Measurements from ENCODE around the gene ZSCAN22.

The ZSCAN22 gene

DNA sequence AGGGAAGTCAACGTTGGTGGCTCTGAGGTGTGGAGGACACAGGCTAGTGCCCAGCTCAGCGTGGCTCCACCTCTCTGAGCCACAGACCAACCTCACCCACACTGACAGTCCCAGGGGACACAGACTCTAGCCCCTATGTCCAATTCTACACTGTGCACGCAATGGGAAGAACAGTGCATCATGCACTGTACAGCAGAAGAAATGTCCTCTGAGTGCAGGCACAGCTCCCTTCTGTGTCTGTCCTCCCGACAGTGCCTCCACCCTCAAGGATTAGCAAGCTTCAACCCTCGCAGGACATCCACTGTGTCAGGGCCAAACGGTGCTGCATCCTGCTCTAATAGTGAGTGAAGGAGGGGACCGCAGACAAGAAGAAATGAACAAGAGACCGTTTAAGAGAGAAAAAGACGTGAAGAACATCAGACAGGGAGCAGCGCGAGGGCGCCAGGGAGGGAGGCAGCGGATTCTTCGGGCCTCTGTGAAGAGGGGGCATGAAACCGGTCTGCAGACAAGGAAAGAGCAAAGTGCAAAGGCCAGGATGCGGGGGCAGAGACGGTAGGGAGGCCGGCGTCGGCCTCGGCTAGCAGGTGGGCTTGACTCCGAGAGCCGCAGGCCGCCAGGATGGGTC lies 53.4 kb downstream of the ZSCAN22 start:
- DNase-seq = no peak

- peak; percentile 99 for DNase-seq
Measured at GRCh38 chr19:58380662-58381459, 54.1 kb downstream of the ZSCAN22 start, which contains the start of gene ZNF837. Gene ZNF837 (minus strand): TSS chr19:58381030. CDS start chr19:58369332, 11,698 bp downstream.

DNA sequence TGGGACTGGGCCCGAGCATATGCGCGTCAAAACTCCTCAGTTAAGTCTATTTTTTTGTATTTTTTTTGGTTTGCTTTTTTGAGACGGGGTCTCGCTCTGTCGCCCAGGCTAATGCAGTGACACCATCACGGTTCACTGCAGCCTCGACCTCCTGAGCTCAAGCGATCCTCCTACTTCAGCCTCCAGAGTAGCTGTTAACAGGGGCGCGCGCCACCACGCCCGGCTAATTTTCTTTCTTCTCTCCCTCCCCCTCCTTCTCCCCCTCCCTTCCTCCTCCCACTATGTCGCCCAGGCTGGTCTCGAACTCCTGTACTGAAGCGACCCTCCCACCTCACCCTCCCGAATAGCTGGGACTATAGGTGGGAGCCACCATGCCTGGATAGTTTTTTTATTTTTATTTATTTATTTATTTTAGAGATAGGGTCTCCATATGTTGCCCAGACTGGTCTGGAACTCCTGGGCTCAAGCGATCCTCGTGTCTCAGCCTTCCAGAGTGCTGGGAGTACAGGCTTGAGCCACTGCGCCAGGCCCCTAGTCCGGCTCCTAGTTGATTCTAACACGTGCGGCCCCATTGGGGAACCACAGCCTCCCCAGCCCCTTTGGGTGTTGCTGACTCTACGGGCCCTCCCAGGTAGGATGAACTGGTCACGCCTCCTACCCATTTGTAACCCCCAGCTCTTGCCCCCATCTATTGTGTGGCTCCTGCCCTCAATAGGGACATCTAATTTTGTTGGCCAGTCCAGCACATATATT lies 54.8 kb downstream of the ZSCAN22 start:
- DNase-seq = no peak

GRCh38 chr19:58382997-58383603 lies 56.3 kb downstream of the ZSCAN22 start:
- no peak for DNase-seq

- no peak for DNase-seq
Measured at GRCh38 chr19:58385313-58385890, 58.6 kb downstream of the ZSCAN22 start.

GRCh38 chr19:58385891-58386575 lies 59.2 kb downstream of the ZSCAN22 start:
- no peak for DNase-seq

DNA sequence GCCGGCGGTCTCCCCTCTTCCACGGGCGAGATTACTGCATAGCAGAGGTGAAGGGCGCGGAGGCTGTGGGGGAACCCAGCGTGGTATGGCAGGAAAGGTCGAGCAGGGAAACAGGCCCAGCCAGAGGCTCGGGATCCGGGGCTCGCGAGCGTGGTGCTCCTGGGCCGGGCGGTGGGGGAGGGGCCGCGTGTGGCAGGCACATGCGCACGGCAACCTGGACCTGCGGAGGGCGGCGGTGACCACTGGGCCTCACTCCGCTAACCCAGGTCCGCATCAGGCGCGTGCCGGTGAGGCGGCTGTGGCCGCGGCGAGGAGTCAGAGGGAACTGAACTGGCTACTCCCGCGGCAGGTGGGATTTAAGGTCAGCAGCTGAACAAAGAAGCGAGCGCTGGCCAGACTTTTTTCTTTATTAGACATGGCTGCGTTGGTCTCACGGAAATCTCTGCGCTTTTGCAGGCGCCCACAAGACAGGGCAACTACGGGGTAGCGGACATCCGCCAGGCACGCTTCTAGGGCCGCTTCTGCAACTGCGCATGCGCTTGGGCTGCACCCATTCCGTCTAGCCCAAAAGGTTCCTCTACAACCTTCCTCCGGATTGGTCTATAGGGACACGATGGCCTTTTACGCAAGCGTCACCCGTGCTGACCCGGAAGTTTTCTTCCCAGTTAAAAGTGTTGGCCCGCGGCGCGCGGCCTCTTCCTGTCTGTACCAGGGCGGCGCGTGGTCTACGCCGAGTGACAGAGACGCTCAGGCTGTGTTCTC lies 60.0 kb downstream of the ZSCAN22 start, which contains the start of gene RPS5:
Gene RPS5, plus strand, starts transcription at position 694 of the 762 bp plus-strand sequence. CDS start 869 bp downstream, outside the sequence.
- peak; percentile 93 for DNase-seq

GRCh38 chr19:58387338-58388174 lies 60.8 kb downstream of the ZSCAN22 start:
- DNase-seq = no peak

- DNase-seq = no peak
Measured at GRCh38 chr19:58388175-58388526, 61.4 kb downstream of the ZSCAN22 start.

Measured in NK-92 treated with Interleukin-12 subunit alpha and Interleukin-12 subunit beta, amount 100 ng/mL, for 24 hours (cell line).